ENCODE data around the gene UVRAG. TPM values are rescaled to one million over a fixed set of nuclear protein-coding genes. Genes with fewer than 3 reads are reported as not detected.

Gene UVRAG
- total and polyA plus RNA-seq, 2 of the 13 experiments (the other 11 are each of a cell fraction or from before 2014, with no cell fraction given) = 9.7 to 17.3 TPM

DNA sequence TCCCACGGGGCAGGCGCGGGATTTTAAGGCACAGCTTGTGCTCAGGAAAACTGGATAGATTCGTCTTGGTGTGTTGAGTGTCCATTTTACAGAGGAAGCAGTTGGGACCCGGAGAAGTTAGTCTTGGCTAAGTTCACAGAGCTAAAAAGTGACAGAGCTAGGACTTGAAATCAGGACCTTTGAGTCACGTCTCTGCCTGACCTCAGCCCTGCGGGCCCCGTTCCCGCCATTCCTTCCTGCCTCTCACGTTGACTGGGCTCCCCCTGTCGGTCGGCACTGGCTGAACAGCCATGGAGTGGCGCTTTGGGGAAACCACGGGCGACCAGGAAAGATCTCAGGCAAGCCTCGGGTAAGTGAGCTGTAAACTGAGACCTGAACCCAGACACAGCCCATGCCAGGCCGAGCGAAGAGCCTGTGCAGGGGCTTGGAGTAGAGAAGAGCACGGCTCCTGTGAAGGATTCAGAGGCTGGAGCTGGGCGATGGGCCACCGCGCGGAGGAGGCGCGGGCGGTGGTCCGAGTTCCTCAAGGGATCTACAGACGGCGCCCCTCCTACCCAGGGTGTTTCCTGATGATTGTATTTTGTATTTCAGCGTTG, 337.2 kb downstream of the UVRAG start (continued):
- TF ChIP-seq, protein P1, sequence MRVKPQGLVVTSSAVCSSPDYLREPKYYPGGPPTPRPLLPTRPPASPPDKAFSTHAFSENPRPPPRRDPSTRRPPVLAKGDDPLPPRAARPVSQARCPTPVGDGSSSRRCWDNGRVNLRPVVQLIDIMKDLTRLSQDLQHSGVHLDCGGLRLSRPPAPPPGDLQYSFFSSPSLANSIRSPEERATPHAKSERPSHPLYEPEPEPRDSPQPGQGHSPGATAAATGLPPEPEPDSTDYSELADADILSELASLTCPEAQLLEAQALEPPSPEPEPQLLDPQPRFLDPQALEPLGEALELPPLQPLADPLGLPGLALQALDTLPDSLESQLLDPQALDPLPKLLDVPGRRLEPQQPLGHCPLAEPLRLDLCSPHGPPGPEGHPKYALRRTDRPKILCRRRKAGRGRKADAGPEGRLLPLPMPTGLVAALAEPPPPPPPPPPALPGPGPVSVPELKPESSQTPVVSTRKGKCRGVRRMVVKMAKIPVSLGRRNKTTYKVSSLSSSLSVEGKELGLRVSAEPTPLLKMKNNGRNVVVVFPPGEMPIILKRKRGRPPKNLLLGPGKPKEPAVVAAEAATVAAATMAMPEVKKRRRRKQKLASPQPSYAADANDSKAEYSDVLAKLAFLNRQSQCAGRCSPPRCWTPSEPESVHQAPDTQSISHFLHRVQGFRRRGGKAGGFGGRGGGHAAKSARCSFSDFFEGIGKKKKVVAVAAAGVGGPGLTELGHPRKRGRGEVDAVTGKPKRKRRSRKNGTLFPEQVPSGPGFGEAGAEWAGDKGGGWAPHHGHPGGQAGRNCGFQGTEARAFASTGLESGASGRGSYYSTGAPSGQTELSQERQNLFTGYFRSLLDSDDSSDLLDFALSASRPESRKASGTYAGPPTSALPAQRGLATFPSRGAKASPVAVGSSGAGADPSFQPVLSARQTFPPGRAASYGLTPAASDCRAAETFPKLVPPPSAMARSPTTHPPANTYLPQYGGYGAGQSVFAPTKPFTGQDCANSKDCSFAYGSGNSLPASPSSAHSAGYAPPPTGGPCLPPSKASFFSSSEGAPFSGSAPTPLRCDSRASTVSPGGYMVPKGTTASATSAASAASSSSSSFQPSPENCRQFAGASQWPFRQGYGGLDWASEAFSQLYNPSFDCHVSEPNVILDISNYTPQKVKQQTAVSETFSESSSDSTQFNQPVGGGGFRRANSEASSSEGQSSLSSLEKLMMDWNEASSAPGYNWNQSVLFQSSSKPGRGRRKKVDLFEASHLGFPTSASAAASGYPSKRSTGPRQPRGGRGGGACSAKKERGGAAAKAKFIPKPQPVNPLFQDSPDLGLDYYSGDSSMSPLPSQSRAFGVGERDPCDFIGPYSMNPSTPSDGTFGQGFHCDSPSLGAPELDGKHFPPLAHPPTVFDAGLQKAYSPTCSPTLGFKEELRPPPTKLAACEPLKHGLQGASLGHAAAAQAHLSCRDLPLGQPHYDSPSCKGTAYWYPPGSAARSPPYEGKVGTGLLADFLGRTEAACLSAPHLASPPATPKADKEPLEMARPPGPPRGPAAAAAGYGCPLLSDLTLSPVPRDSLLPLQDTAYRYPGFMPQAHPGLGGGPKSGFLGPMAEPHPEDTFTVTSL (CRISPR knock-in tag; IDR thresholded peaks at IDR 0.05; ENCODE audit: borderline replicate concordance) = no peak
- TF ChIP-seq ADNP (CRISPR knock-in tag; IDR thresholded peaks at IDR 0.05) (0 out of 2 replicates have a peak, but pooled peaks have one; percentile 70), FOXK1 (CRISPR knock-in tag; IDR thresholded peaks at IDR 0.05; ENCODE audit: borderline replicate concordance, low read depth) (no peak), FOXC1 (CRISPR knock-in tag; IDR thresholded peaks at IDR 0.05; ENCODE audit: borderline replicate concordance) (peak; percentile 57; the same call in 1 of the 2 replicates), RARA (CRISPR knock-in tag; IDR thresholded peaks at IDR 0.05) (peak; percentile 43; the same call in 1 of the 2 replicates), SAP130 (CRISPR knock-in tag; IDR thresholded peaks at IDR 0.05; ENCODE audit: low read depth) (peak; percentile 51), ZNF558 (CRISPR knock-in tag; IDR thresholded peaks at IDR 0.05; ENCODE audit: borderline replicate concordance) (no peak), MAF1 (CRISPR knock-in tag; IDR thresholded peaks at IDR 0.05; ENCODE audit: borderline replicate concordance) (no peak), SMC3 (IDR thresholded peaks at IDR 0.05; ENCODE audit: low read length) (peak; percentile 3; the same call in 1 of the 2 replicates), ESRRA (CRISPR knock-in tag; IDR thresholded peaks at IDR 0.05; ENCODE audit: low read depth) (no peak; the same call in 1 of the 2 replicates), ZFY (CRISPR knock-in tag; IDR thresholded peaks at IDR 0.05) (peak; percentile 34; the same call in 1 of the 2 replicates)
- TF ChIP-seq, protein P2, sequence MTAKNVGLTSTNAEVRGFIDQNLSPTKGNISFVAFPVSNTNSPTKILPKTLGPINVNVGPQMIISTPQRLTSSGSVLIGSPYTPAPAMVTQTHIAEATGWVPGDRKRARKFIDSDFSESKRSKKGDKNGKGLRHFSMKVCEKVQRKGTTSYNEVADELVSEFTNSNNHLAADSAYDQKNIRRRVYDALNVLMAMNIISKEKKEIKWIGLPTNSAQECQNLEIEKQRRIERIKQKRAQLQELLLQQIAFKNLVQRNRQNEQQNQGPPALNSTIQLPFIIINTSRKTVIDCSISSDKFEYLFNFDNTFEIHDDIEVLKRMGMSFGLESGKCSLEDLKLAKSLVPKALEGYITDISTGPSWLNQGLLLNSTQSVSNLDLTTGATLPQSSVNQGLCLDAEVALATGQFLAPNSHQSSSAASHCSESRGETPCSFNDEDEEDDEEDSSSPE (CRISPR knock-in tag; IDR thresholded peaks at IDR 0.05) = peak; percentile 97
- TF ChIP-seq, protein P3, sequence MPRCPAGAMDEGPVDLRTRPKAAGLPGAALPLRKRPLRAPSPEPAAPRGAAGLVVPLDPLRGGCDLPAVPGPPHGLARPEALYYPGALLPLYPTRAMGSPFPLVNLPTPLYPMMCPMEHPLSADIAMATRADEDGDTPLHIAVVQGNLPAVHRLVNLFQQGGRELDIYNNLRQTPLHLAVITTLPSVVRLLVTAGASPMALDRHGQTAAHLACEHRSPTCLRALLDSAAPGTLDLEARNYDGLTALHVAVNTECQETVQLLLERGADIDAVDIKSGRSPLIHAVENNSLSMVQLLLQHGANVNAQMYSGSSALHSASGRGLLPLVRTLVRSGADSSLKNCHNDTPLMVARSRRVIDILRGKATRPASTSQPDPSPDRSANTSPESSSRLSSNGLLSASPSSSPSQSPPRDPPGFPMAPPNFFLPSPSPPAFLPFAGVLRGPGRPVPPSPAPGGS (CRISPR knock-in tag; IDR thresholded peaks at IDR 0.05) = no peak

All from HepG2 (cell line).